K562 (cell line): ENCODE results near the gene FZD10.

ENCODE experiments used
- CEBPB ChIP-seq: fragments of 450-650 bp; IDR thresholded peaks from 2 replicates; pipeline ENCODE4 v1.6.1; 2016; ENCODE audit warnings: missing genetic modification characterization, missing compliant biosample characterization
- CREB3L1 ChIP-seq: fragments of 450-650 bp; IDR thresholded peaks from 2 replicates; pipeline ENCODE4 v1.6.1; 2014; ENCODE audit warnings: low read depth, mild to moderate bottlenecking, moderate library complexity, borderline replicate concordance
- ELF4 ChIP-seq: fragments of 450-650 bp; formaldehyde crosslinking; IDR thresholded peaks from 2 replicates; pipeline ENCODE4 v1.4.0; 2022; ENCODE audit warnings: missing genetic modification characterization
- HMG20B ChIP-seq: fragments of 250-450 bp; sonication (Bioruptor Pico); IDR thresholded peaks from 2 replicates; pipeline ENCODE4 v1.5.0; 2021; ENCODE audit warnings: mild to moderate bottlenecking
- MEIS2 ChIP-seq: fragments of 450-650 bp; IDR thresholded peaks from 2 replicates; pipeline ENCODE4 v1.6.1; 2014; ENCODE audit warnings: mild to moderate bottlenecking; ENCODE audit not compliant: partially characterized antibody
- POLR2A ChIP-seq: fragments of 450-650 bp; conservative IDR thresholded peaks from 2 replicates; pipeline ENCODE4 v1.6.1; 2016
- SMARCA4 ChIP-seq: fragments of 450-650 bp; IDR thresholded peaks from 2 replicates; pipeline ENCODE4 v1.6.1; 2016
- SMARCC2 ChIP-seq: fragments of 450-650 bp; IDR thresholded peaks from 2 replicates; pipeline ENCODE4 v1.6.1; 2017; ENCODE audit warnings: antibody characterized with exemption, moderate library complexity, mild to moderate bottlenecking, low read depth
- STAT5B ChIP-seq: fragments of 250-450 bp; sonication (Bioruptor Pico); IDR thresholded peaks from 2 replicates; pipeline ENCODE4 v1.8.0; 2021; ENCODE audit warnings: mild to moderate bottlenecking, inconsistent platforms
- USF1 ChIP-seq: sonication (generic); formaldehyde crosslinking; IDR thresholded peaks from 2 replicates; pipeline ENCODE4 v1.9.0; 2022; ENCODE audit warnings: mild to moderate bottlenecking, missing genetic modification reagents
- XRCC4 ChIP-seq: IDR thresholded peaks from one replicate; pipeline ENCODE4 v1.6.1; 2011; ENCODE audit not compliant: insufficient read depth, insufficient read length; ENCODE audit errors: extremely low read depth
- ZFX ChIP-seq: sonication (generic); formaldehyde crosslinking; IDR thresholded peaks from 2 replicates; pipeline ENCODE4 v1.8.0; 2022; ENCODE audit warnings: mild to moderate bottlenecking, missing genetic modification reagents, moderate library complexity

- TF ChIP-seq HMG20B (CRISPR knock-in tag): no peak
- no peak for TF ChIP-seq MEIS2
- TF ChIP-seq XRCC4: no peak
- TF ChIP-seq SMARCA4: no peak
- no peak for TF ChIP-seq ZFX (CRISPR knock-in tag)
- TF ChIP-seq ELF4: no peak
- no peak for TF ChIP-seq USF1 (CRISPR knock-in tag)
- TF ChIP-seq POLR2A: no peak
- no peak for TF ChIP-seq CEBPB (tag)
- TF ChIP-seq SMARCC2: no peak
- no peak for TF ChIP-seq CREB3L1
- no peak for TF ChIP-seq STAT5B (CRISPR knock-in tag)
These were observed 43.2 kb downstream of the FZD10 start for GRCh38 chr12:130205495-130205894.
